Thyroid gland (tissue), 4 donors: Measurements from ENCODE around the gene DNAL4. TPM values are rescaled to one million over a fixed set of nuclear protein-coding genes. Genes with fewer than 3 reads are reported as not detected.

Experiments used
- DNase-seq, 2 donors: peaks; one replicate each; pipeline ENCODE4 v3.0.0-alpha.2; 2019
- H3K27ac ChIP-seq, 3 donors: fragments of 200-600 bp; sonication (generic); 1 replicate in 2 of 3; 2 replicates in 1 of 3; pipeline ENCODE4 v1.5.1; 2016 to 2019; ENCODE audit warnings: mild to moderate bottlenecking in 1 of 3, moderate library complexity in 1 of 3
- H3K27me3 ChIP-seq: fragments of 200-600 bp; sonication (generic); one replicate; pipeline ENCODE4 v1.5.1; 2019
- H3K36me3 ChIP-seq, 2 donors: fragments of 200-600 bp; sonication (generic); one replicate each; pipeline ENCODE4 v1.5.1; 2016 to 2019
- H3K4me1 ChIP-seq, 2 donors: fragments of 200-600 bp; sonication (generic); one replicate each; pipeline ENCODE4 v1.5.1; 2017 to 2019
- H3K4me3 ChIP-seq, 3 donors: fragments of 200-600 bp; sonication (generic); replicated peaks in 1 of 3; 1 replicate in 2 of 3; 2 replicates in 1 of 3; pipeline ENCODE4 v1.5.1; 2016; ENCODE audit warnings: mild to moderate bottlenecking in 1 of 3
- H3K9me3 ChIP-seq: fragments of 200-600 bp; sonication (generic); one replicate; pipeline ENCODE4 v1.5.1; 2017
- CTCF ChIP-seq, 6 experiments: fragments of 200-600 bp in 3 of 6; fragments of 450-650 bp in 3 of 6; sonication (generic) in 3 of 6; IDR thresholded peaks; one replicate each; pipeline ENCODE4 v1.5.1; 2016 to 2019; ENCODE audit warnings: antibody characterized with exemption in 6 of 6, mild to moderate bottlenecking in 2 of 6, inconsistent platforms in 1 of 6, moderate library complexity in 1 of 6
- POLR2A ChIP-seq, 2 donors: fragments of 450-650 bp; IDR thresholded peaks; one replicate each; pipeline ENCODE4 v1.6.1; 2017; ENCODE audit warnings: antibody characterized with exemption in 2 of 2, mild to moderate bottlenecking in 2 of 2, moderate library complexity in 1 of 2
- WGBS, 2 donors: methylation state at CpG; one replicate each; pipeline ENCODE4 v1.1.5; 2017; 5-methylcytosine and 5-hydroxymethylcytosine counted together
- intact Hi-C: fragments of 100-400 bp; cut with DNase I; formaldehyde crosslinking; loops from one replicate; pipeline ENCODE4 v1.15.1; 2023
- total RNA-seq, 4 donors: library from RNA; depleted of rRNA; stranded (reverse); fragments of >200 nt; gene quantifications; one replicate each; pipeline ENCODE4 v1.2.3, GENCODE V29; 2016

Gene DNAL4
- total RNA-seq, 4 donors from 2014 or later, result 30.9 to 50.0 (median 37.9) TPM

- no peak for DNase-seq
Measured at GRCh38 chr22:38789606-38790005, 4.3 kb downstream of the DNAL4 start.

GRCh38 chr22:38788846-38789245, 5.1 kb downstream of the DNAL4 start:
- peak overlapping the region; percentile 72 to 82 (median 78) for H3K27ac ChIP-seq
- peaks cover 8 to 26% of the 10 kb centered on the region in 2 donors for H3K4me1 ChIP-seq
- intact Hi-C loops, result no loop called here
- H3K4me3 ChIP-seq, result no peak overlapping the region
- no peak for TF ChIP-seq POLR2A (IDR thresholded peaks at IDR 0.05)
- no peak for TF ChIP-seq CTCF (IDR thresholded peaks at IDR 0.05)
- DNase-seq, result no peak
- H3K36me3 ChIP-seq, result no peaks in the 10 kb centered on the region
- no peaks in the 10 kb centered on the region for H3K9me3 ChIP-seq
- no peaks in the 10 kb centered on the region for H3K27me3 ChIP-seq
- 55 to 56% methylated on average over 6 of the region's 6 CpGs for WGBS, 2 donors

More at GRCh38 chr22:38789606-38790005, 4.3 kb downstream of the DNAL4 start:
- Histone ChIP-seq H3K4me1 (peaks cover 8 to 26% of the 10 kb centered on the region in 2 donors), H3K4me3 (no peak overlapping the region), H3K27me3 (no peaks in the 10 kb centered on the region), H3K27ac (peak overlapping the region in 2 of 3 donors; percentile 72 to 78), H3K36me3 (no peaks in the 10 kb centered on the region), H3K9me3 (no peaks in the 10 kb centered on the region)
- intact Hi-C loops, result no loop called here
- 93 to 94% methylated on average over 4 of the region's 4 CpGs for WGBS, 2 donors
- no peak for TF ChIP-seq POLR2A (IDR thresholded peaks at IDR 0.05)
- TF ChIP-seq CTCF (IDR thresholded peaks at IDR 0.05), result no peak

- TF ChIP-seq CTCF (IDR thresholded peaks at IDR 0.05) (peak in 1 of 6 experiments; percentile 30), POLR2A (IDR thresholded peaks at IDR 0.05) (peak in 1 of 2 donors; percentile 61)
- Histone ChIP-seq H3K9me3 (no peaks in the 10 kb centered on the region), H3K27me3 (no peaks in the 10 kb centered on the region), H3K4me1 (peaks cover 8 to 26% of the 10 kb centered on the region in 2 donors), H3K4me3 (no peak overlapping the region), H3K36me3 (no peaks in the 10 kb centered on the region), H3K27ac (peak overlapping the region; percentile 72 to 88 (median 78))
- 26 to 30% methylated on average over 16 of the region's 16 CpGs for WGBS, 2 donors
- peak; percentile 79 to 84 for DNase-seq
- intact Hi-C loops, result no loop called here
Measured at GRCh38 chr22:38788021-38788816, 5.7 kb downstream of the DNAL4 start.

- WGBS, 2 donors, result 84 to 92% methylated on average over 3 of the region's 3 CpGs
- Histone ChIP-seq H3K27ac (peak overlapping the region in 1 of 3 donors; percentile 24), H3K4me3 (no peak overlapping the region), H3K36me3 (peaks cover 0 to 9% of the 10 kb centered on the region in 2 donors), H3K27me3 (no peaks in the 10 kb centered on the region), H3K4me1 (peaks cover 8 to 26% of the 10 kb centered on the region in 2 donors), H3K9me3 (no peaks in the 10 kb centered on the region)
- DNase-seq, result no peak
- intact Hi-C loops, result no loop called here
- TF ChIP-seq POLR2A (IDR thresholded peaks at IDR 0.05) (no peak), CTCF (IDR thresholded peaks at IDR 0.05) (no peak)
Measured at GRCh38 chr22:38786631-38787030, 7.3 kb downstream of the DNAL4 start.

GRCh38 chr22:38784856-38785255, 9.1 kb downstream of the DNAL4 start:
- intact Hi-C loops, result loop anchor here (5.0 kb wide), 1 partner anchor 57 kb away; the partner anchor contains the start of gene NPTXR
- Histone ChIP-seq H3K4me1 (peaks cover 8 to 26% of the 10 kb centered on the region in 2 donors), H3K27me3 (no peaks in the 10 kb centered on the region), H3K36me3 (peaks cover 16 to 18% of the 10 kb centered on the region in 2 donors), H3K27ac (no peak overlapping the region), H3K4me3 (no peak overlapping the region), H3K9me3 (no peaks in the 10 kb centered on the region)
- TF ChIP-seq POLR2A (IDR thresholded peaks at IDR 0.05), result no peak
- no peak for TF ChIP-seq CTCF (IDR thresholded peaks at IDR 0.05)
- no peak for DNase-seq
- 95 to 97% methylated on average over 5 of the region's 5 CpGs for WGBS, 2 donors
